Measurements from ENCODE around the gene CHDH.

CHDH gene

DNA sequence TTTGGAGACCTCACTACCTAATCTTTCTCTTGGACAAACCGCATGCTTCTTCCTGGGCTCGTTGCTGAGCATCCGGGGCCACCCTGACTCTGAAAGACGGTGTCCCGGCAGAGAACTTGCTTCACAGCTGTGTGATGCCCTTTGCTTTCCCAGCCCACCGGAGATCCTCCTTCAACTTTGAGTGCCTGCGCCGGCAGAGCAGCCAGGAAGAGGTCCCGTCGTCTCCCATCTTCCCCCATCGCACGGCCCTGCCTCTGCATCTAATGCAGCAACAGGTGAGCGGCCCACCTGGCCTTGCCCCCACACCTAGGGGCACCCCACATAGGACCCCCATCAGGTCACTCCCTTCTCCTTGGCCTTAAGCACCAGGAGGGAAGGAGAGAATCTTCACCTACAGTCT lies 37.7 kb downstream of the CHDH start:
- DNase-seq (ENCODE audit: low read depth) = no peak

DNA sequence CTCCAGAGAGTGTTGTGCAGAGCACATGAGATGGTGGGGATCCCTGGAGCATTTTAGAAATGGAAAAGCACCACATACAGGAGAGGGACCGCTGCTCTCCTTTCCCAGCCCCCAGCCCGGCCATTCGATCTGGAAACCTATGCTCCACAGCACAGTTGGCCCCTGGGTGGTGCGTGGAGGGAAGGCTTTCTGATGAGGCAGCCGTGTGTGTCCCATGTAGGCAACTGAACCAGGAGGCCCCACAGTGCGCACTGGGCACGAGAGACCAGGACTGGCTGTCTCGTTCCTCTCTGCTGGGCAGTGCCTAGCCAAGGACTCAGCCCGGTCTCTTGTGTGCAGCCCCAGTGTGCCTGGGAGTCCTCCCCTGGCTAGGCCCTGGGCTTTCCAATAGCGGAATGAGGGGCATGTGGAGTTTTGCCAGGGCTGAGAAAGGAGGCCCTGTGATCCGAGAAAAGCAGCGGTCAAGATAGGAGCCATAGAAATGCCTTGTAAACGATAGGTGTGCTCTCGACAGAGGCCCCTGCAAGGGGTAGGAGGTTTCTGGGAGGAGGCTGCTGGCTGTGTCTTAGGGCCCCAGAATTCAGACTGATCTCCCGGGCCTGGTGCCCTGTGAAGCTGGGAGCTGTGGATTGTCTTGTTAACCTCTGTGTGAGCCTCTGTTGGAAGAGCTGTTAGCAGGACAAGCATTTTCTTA lies 39.0 kb downstream of the CHDH start:
- no peak for DNase-seq (ENCODE audit: low read depth)

DNA sequence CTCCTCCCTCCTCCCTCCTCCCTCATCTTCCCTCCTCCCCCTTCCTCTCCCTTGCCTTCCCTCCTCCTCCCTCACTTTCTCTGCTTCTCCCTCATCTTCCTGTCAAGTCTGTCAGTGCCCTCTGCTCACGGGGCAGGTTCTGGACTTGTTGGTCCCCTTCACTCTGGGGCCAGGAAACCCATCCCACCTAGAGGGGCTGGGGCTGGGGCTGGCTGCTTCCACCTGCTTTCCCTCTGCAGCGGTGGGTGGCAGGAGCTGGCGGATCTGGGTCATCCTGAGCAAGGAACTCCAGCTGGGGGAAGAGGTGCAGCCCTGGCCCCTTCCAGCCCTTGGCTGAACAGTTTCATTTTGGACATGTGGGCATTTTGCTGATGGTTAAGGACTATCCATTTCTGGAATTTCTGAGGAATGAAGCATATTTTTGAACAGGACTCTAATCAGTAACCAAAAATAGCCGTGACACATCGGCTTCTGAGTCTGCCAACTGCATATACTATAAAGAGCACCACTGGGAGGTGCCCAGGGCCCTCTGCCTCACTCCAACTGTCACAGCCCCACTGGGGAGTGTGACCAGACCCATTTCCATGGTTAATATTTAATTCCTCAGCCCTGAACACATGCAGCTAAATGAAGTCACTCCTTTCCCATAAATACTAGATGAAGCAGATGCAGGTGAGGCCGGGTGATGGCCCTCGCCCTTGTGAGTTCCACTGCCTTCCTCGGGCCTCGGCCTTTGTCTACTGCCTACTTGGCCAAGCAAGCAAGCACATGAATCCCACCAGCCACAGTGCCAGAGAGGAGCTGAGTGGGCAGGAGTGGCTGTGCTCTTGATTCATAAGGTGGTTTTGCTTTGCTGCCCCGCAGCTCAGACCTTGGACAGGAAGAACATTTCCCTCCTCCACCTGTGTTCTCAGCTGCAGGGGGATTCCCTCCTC lies 39.8 kb downstream of the CHDH start:
- DNase-seq (ENCODE audit: low read depth) = no peak

DNA sequence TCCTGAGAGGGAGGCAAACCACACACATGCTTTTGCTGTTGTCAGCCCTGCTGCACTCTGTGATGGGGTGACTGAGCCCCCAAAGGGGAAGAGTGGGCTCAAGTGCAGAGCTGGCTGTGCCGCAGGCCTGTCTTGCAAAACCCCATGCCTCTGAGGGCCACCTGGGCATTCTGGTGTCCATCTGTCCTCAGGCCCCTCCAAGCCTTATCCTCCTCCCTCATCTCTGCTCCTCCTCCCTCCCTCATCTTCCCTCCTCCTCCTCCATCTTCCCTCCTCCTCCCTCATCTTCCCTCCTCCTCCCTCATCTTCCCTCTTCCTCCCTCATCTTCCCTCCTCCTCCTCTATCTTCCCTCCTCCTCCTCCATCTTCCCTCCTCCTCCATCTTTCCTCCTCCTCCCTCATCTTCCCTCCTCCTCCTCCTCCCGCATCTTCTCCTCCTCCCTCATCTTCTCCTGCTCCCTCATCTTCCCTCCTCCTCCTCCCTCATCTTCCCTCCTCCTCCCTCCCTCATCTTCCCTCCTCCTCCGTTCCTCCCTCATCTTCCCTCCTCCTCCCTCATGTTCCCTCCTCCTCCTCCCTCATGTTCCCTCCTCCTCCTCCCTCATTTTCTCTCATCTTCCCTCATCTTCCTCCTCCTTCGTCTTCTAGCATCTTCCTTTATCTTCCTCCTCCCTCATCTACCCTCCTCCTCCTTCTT lies 40.6 kb downstream of the CHDH start:
- DNase-seq (ENCODE audit: low read depth) = no peak

DNA sequence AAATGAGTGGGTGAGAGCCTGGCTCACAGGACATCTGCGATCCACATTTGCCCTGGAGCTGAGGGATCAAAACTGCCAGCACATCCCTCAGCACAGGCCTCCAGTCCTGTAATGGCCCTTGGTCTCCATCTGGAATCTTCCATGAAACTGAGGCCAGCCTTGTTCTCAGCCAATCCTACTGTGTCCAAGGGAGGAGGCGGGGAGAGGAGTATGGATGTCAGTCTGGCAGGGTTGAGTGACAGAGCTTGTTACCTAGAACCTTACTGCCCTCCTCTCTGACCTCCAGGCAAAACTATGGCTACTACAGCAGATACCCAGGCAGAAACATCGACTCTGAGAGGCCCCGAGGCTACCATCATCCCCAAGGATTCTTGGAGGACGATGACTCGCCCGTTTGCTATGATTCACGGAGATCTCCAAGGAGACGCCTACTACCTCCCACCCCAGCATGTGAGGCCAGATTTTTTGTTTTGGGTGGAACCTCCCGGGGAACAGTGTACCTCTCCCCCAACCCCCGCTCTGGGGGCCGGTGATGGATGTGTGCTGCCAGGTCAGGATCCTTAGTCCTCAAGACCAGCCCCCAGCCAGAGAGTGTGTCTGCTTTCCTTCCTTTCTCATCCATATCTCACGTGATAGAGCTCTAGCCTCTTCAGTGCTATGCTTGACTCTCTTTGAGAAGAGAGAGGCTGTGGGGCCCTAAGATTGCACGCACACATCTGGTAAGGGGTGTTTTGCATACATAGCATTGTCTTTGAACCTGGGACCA lies 41.3 kb downstream of the CHDH start:
- no peak for DNase-seq (ENCODE audit: low read depth)

DNA sequence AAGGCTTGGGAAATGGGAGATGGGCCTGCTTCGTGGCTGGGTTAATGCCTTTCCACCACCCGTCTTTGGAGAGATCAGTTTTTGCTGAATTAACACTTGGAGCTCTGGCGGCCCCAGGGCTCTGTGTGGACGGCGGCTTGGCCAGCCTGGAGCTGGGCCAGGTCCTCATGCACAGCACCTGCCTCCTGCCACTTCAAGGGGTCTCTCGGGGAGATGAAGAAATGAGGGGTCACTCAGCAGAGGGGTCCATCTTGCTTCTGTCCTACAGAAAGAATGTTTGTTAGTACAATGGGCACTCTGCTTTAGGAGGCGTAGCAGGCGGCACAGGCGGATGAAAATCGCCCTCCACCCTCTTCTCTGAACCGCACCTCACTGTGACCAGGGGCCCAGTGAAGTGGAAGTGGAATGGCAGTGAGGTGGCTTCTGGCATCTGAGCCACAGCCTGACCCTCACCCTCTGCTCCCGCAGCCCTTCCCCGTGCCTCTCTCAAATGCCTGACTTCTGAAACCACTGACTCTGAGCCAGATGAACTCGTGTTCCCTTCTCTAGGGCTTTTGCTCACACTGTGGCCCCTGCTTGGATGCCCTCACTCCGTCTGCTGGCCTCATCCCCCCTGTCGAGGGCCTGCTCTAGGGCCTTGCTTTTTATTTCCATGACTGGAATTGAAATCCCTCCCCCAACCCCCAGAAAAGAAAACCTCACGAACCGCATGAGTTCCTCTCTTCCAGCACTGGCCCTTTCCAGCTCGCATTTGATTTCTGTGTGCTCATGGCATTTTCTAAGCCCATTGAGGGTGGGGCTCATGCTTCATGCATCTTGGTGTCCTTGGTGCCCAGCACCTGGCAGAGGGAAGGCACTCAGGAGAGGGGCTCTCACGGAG lies 42.2 kb downstream of the CHDH start:
- DNase-seq (ENCODE audit: low read depth) = no peak

DNA sequence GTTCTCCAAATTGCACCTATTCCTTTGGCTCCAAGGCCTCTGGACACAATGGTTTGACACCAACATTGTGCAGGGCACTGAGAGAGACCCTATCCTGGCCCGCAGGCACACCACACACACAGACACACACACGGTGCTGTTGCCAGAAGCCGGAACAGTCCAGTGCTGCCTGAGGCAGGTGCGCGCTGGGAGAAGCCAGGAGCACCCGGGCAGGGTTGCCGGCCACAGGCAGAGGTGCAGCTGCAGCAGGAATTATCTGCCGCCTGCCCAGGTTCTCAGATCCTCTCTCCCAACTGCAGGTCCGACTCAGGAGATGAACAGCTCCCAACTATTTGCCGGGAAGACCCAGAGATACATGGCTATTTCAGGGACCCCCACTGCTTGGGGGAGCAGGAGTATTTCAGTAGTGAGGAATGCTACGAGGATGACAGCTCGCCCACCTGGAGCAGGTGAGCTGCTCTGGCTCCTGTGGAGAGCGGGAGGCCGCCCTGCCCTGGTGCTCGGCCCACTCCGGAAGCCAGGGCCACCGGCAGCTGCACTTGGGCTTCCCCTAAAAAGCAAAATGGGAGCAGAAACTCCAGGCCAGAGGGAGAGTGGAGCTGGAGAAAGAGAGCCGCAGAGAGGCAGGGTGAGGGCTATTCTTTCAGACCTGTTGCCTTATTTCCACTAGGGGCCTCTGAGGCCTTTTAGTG lies 42.9 kb downstream of the CHDH start:
- no peak for DNase-seq (ENCODE audit: low read depth)

DNA sequence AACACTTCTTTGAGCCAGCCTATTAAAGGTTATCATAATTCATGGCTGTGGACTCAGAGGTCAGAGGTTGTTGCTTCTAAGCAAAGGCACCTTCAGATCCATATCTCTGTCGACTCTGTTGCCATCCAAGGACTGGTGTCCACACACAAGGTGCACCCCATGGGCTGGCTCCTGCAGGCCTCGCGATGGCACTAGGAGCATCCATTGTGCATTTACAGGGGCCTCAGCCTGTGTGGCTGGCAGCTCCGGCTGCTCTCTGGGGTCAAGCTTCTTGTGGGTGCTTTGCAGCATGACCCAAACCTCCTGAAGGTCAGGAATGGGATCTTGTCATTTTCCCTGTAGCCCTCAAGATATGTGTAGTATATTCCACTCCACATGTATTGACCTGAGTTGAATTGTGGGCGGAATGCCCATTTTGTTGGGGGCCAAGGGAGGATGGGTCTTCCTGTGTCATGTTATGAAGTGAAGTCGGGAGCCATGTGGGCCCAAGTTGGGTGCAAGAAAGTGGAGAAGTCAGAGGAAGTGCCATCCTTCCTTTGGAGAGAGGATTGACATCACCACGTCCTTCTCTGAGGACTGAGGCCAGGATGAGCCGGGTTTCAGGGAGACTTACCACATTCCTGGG lies 43.9 kb downstream of the CHDH start:
- no peak for DNase-seq (ENCODE audit: low read depth)

DNA sequence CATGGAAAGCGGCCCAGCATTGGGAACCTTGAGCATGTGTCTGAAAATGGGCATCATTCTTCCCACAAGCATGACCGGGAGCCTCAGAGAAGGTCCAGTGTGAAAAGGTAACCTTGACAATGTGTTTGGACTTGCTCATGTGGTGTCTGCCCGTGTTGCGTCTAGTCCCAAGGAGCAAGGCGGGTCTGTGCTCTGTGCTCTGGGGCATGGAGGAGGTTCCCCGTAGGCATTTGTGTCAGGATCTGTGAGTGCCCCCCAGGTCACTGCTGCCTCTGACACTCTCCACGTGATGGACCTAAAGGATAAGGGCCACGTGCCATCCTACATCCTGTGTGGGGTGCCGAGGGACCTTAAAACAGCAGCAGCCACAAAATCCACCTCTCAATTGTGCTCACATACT lies 44.9 kb downstream of the CHDH start:
- DNase-seq (ENCODE audit: low read depth) = no peak

DNA sequence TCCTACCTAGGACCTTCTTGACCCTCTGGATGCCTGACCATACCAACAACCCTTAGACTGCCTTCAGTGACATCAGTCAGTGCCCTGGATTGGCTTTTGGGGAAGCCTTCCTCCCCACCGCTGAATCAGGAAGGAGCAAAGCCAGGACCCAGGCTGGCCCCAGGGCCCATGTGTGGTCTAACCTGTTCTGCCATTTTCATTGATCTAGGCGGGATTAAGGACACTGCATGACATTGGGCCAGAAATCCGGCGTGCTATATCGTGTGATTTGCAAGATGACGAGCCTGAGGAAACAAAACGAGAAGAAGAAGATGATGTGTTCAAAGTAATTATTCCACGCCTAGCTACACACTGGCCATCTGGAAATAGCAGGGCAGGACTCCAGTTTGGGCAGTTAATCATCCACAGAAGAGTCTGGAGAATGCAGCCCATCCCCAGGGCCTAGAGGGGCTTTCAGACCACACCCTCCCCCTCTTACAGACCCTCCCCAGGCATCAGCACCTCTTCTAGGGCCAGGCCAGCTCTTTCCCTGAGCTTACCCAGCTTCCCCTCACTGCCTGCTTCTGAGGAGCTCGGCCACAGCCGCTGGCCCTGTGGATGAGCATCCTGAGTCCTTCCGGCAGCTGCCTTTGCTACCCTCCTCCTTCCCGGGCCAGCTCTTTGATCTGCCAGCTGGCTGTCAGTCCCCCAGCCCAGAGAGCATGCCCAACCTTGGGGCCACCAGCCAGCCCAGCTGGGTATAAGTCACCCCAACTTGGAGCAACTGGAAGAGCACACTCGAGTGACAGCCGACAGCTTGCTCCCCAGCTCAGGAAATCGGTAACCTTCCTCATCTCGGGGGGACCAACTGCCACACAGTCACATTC lies 45.9 kb downstream of the CHDH start:
- no peak for DNase-seq (ENCODE audit: low read depth)

DNA sequence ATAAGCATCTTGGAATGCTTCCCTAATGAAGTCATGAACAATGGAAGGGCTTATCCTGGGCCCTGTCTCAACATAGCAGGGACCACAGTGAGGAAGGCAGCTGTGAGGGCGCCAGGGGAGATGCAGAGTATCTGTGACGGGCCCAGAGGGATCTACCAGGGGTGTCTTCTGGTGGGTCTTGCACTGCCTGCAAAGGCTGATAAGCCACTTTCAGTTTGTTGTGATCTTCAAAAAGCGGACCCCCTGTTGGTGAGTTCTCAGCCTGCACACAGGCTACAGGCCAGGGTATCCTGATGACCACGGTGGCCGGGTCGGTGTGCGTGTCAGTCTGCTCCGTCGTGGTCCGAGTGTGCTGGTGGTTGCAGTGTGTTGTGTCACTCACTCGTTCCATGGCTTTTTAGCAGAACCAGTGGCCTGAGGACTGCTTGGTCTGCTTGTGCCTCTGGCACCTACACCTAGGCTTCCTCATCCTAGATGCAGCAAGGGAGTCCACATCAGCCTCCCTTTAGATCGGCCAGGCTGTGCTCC lies 46.8 kb downstream of the CHDH start:
- DNase-seq (ENCODE audit: low read depth) = no peak

DNA sequence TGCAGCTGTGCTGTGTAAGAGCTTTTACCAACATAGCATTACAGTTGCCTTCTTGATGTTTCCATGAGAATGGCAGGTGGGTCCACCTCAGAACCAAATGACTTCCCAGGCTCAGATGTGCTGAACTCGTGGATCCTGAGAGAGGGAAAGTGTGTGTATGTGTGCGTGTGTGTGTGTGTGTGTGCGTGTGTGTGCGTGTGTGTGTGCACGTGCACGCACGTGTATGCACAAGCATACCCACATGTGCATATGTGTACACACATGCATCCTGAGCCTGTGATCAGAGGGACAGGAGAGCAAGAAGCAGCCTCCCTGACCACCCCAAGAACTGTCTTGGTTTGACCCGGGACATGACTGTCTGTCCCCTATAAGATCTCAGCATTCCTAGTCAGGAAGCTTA lies 48.1 kb downstream of the CHDH start:
- no peak for DNase-seq (ENCODE audit: low read depth)

DNA sequence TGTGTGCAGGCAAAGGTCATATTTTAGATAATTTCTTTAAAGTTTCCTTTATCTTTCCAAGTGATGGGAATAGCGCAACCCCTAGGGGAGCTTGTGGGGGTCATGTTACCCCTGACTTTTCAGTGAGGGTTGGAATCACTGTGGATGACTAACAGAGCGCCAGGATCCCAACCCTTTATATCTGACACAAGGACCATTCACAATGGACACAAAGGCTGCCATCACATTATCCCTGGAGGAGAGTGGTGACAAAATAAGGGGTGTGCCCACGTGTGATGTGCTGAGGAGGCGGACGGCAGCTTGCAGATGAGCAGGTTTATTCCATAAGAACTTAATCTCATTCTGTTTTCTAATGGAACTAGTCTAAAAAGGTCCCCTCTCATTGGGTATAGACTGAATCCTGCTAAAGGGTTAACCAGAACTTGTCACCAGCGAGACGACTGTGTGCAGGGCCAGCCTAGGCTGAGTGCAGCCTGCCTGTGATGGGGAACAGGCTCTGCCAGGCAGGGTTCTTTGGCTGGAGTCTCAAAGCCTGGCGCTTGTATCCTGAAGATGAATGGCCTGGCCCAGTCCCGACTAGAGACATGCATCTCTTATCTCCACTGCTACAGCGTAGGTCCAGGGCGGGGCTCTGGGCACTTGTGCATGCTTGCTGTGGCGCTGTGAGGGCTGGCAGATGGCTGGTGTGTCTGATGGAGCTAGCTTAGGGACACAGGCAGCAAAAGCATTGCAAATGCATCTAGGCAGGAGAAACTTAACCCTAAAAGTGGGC lies 50.2 kb downstream of the CHDH start:
- DNase-seq (ENCODE audit: low read depth) = no peak

DNA sequence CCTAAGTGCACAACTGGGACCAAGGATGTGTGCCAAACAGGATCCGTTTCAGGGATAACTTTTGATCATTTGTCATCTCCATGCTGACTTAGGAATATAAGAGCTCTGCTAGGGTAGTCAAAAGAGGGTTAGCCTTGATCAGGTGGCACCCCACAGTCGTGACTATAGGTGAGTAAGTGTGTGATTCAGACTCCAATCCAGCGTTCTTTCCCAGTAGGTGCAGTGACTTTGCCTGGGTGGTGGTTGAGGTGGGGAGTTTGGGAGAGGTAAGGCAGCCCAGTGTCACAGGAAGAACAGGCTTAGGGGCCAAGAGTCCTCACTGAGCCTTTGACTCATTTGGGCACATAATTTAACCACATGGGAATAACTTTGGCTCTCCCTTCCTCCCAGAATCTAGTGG lies 51.0 kb downstream of the CHDH start:
- no peak for DNase-seq (ENCODE audit: low read depth)

DNA sequence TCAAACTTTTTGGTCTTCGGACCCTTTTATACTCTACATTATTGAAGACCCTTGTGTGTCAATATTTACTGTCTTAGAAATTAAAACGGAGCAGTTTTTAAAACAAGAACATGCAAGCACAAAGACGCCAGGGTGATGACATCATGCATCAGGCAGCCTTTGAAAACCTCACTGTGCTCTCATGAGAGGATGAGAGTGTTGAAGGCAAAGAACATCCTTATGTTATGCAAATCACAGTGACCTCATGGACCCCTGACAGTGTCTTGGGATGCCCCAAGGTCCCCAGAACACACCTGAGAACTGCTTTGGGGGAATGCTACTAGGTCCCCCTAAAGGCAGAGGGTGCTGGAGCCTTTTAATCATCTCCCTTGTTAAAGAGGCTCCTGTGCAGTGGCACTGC lies 51.6 kb downstream of the CHDH start:
- DNase-seq (ENCODE audit: low read depth) = no peak

DNA sequence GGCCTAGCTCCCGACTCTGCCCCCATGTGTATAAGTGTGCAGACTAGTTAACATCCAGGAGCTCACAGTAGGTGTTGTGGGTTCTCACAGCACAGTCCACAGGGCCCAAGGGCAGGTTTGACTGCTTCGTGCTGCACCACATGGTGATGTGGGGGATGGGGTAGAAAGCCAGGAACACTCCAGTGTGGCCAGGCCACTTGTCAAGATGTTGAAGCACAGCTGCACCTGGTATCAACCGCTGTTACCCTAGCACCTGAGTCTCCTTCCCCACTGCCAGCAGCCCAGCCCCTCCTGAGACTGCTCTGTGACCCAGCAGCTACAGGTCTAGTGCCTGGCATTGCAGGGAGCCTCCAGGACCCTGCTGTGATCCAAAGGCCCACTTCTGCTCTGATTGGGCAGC lies 53.4 kb downstream of the CHDH start:
- DNase-seq (ENCODE audit: low read depth) = no peak

DNA sequence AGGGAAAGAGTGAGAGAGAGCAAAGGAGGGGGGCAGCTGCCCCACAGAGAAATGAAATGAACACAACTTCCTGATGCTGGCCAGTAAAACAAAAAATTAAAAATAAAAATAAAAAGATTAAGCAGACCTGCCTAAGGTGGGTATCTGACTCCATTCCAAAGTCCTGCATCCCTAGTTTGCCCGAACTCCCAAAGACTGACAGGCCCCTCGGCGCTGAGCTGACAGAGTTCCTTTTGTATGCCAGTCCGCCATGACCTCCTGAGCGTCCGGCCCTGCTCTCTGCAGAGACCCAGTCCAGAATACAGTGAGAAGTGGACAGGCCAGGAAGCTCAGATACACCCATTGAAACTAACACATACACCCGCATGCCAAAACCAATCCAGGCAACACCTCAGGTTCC lies 54.9 kb downstream of the CHDH start:
- DNase-seq (ENCODE audit: low read depth) = no peak

DNA sequence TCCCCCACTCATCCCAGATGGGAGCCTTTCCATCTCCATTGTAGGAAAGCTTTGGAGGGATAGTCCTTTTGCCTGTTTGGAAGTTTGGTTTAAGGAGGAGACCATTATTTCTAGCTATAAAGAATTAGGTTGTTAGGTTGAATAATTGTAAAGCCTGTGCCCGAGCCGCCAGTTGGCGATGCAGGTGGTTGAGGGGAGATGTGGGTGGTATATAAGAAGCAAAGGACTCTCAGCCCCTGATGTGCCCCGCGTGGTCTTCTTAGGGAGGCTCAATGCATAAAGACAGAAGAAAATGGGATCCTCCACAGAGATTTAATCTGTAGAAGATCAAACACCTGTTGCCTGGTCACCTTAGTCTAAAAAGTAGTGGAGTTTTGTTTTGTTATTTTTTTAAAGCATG lies 55.7 kb downstream of the CHDH start:
- no peak for DNase-seq (ENCODE audit: low read depth)

Data from CMK (cell line).